HepG2 (cell line): ENCODE data around the gene CLEC5A. TPM values are rescaled to one million over a fixed set of nuclear protein-coding genes. Genes with fewer than 3 reads are reported as not detected.

Source experiments
- ATAC-seq: fragments of 200-7000 bp; cut with Tn5 transposase; 3 replicates; pipeline ENCODE4 v1.9.1; 2020; ENCODE audit warnings: mild to moderate bottlenecking, moderate library complexity
- BruUV-seq: library from RNA; stranded (reverse); fragments of 400-500 nt; replicated peaks from 2 replicates; lab custom pipeline; 2021; lab: Mats Ljungman, UMichigan
- CTCF ChIA-PET: fragments of 300-600 bp; formaldehyde crosslinking; extraction: SDS; loops from one replicate; lab custom pipeline; 2021; ENCODE audit warnings: low total read pairs, inconsistent platforms, low intra/inter-chr PET ratio; lab: Yijun Ruan, JAX
- POLR2A ChIA-PET: fragments of 350-600 bp; sonication (Branson Sonifier 250); formaldehyde crosslinking; loops from one replicate; lab custom pipeline; 2020; ENCODE audit warnings: antibody characterized with exemption, inconsistent platforms; lab: Yijun Ruan, JAX
- DNase-seq: peaks from one replicate; pipeline ENCODE4 v3.0.0-alpha.2; 2015; ENCODE audit warnings: low spot score
- FAIRE-seq: peaks from 3 replicates; lab custom pipeline; 2011; peaks lifted over from hg19 to GRCh38; lab: Jason Lieb, UNC
- H2AFZ ChIP-seq: one replicate; pipeline ENCODE4 v1.6.1; 2011; ENCODE audit warnings: low read length, inconsistent platforms
- H3K27ac ChIP-seq: fragments of 300-600 bp; 3 replicates; pipeline ENCODE4 v1.8.0; 2011; ENCODE audit warnings: mixed run types, mild to moderate bottlenecking, mixed read lengths, low read length, inconsistent platforms; ENCODE audit not compliant: insufficient read depth; ENCODE audit errors: extremely low read length
- H3K27me3 ChIP-seq, 2 experiments: fragments of 200-600 bp in 1 of 2; 2 replicates in 1 of 2; 3 replicates in 1 of 2; pipeline versions ENCODE4 v1.6.0 to v1.8.0; 2011; ENCODE audit warnings: low read length in 2 of 2, mild to moderate bottlenecking in 2 of 2, moderate library complexity in 2 of 2, inconsistent platforms in 1 of 2; ENCODE audit not compliant: insufficient read depth in 2 of 2, control insufficient read depth in 1 of 2
- H3K36me3 ChIP-seq, 2 experiments: fragments of 200-600 bp in 1 of 2; replicated peaks in 1 of 2; 2 replicates in 1 of 2; 3 replicates in 1 of 2; pipeline versions ENCODE4 v1.5.1 to v1.8.0; 2011; ENCODE audit warnings: low read length in 2 of 2, inconsistent platforms in 1 of 2; ENCODE audit not compliant: insufficient read depth in 2 of 2, control insufficient read depth in 1 of 2
- H3K4me1 ChIP-seq: 2 replicates; pipeline ENCODE4 v1.5.1; 2012; ENCODE audit warnings: low read length, inconsistent platforms; ENCODE audit not compliant: insufficient read depth
- H3K4me2 ChIP-seq: 2 replicates; pipeline ENCODE4 v1.6.0; 2011; ENCODE audit warnings: low read depth, low read length, inconsistent platforms
- H3K4me3 ChIP-seq, 3 experiments: fragments of 200-600 bp in 1 of 3; sonication (generic), shearing (Covaris generic) in 1 of 3; replicated peaks in 1 of 3; 2 replicates each; pipeline ENCODE4 v1.5.1; 2011 to 2016; ENCODE audit warnings: low read length in 3 of 3, inconsistent platforms in 2 of 3, low read depth in 2 of 3, mild to moderate bottlenecking in 2 of 3, control low read depth in 1 of 3, mixed read lengths in 1 of 3; ENCODE audit not compliant: insufficient read depth in 1 of 3
- H3K79me2 ChIP-seq: one replicate; pipeline ENCODE4 v1.6.1; 2011; ENCODE audit warnings: low read length, inconsistent platforms; ENCODE audit not compliant: insufficient read depth
- H3K9ac ChIP-seq: 2 replicates; pipeline ENCODE4 v1.6.0; 2011; ENCODE audit warnings: mild to moderate bottlenecking, low read depth, low read length, inconsistent platforms; ENCODE audit not compliant: insufficient read depth
- H3K9me3 ChIP-seq: 2 replicates; pipeline ENCODE4 v1.5.1; 2012; ENCODE audit warnings: mild to moderate bottlenecking, low read length
- H4K20me1 ChIP-seq: 2 replicates; pipeline ENCODE4 v1.6.0; 2011; ENCODE audit warnings: inconsistent platforms, mild to moderate bottlenecking, low read length, moderate library complexity; ENCODE audit not compliant: insufficient read depth
- CHD4 ChIP-seq: fragments of 200-600 bp; sonication (generic); IDR thresholded peaks from 2 replicates; pipeline ENCODE4 v1.7.0; 2017; ENCODE audit warnings: mild to moderate bottlenecking, low read length, borderline replicate concordance
- KMT2A ChIP-seq: sonication (generic); formaldehyde crosslinking; IDR thresholded peaks from 2 replicates; pipeline ENCODE4 v1.4.0; 2020; ENCODE audit warnings: missing genetic modification reagents
- MED8 ChIP-seq: sonication (generic); formaldehyde crosslinking; IDR thresholded peaks from 2 replicates; pipeline ENCODE4 v1.8.1; 2023; ENCODE audit warnings: mild to moderate bottlenecking, missing genetic modification reagents; ENCODE audit not compliant: insufficient replicate concordance
- ZNF432 ChIP-seq: sonication (generic); formaldehyde crosslinking; IDR thresholded peaks from 2 replicates; pipeline ENCODE4 v1.5.0; 2020; ENCODE audit warnings: missing genetic modification reagents, mild to moderate bottlenecking, borderline replicate concordance
- ZNF572 ChIP-seq: sonication (generic); formaldehyde crosslinking; IDR thresholded peaks from 2 replicates; pipeline ENCODE4 v1.5.1; 2020; ENCODE audit warnings: mild to moderate bottlenecking, missing genetic modification reagents
- ZNF749 ChIP-seq: sonication (generic); formaldehyde crosslinking; IDR thresholded peaks from 2 replicates; pipeline ENCODE4 v1.8.0; 2022; ENCODE audit warnings: mild to moderate bottlenecking, missing genetic modification reagents, moderate library complexity, borderline replicate concordance
- ZNF816 ChIP-seq: sonication (generic); formaldehyde crosslinking; IDR thresholded peaks from 2 replicates; pipeline ENCODE4 v1.8.0; 2022; ENCODE audit warnings: missing genetic modification reagents, mild to moderate bottlenecking, borderline replicate concordance
- WGBS: methylation state at CpG from one replicate; pipeline ENCODE4 v1.1.6; 2017; ENCODE audit warnings: low lambda C conversion rate; 5-methylcytosine and 5-hydroxymethylcytosine counted together
- in situ Hi-C: cut with HindIII; loops from 2 replicates; pipeline ENCODE4 v1.10.0; 2017; ENCODE audit warnings: low pct_unique_long_range_greater_than_20kb; ENCODE audit not compliant: extremely low pct_ligation_motif_present
- intact Hi-C: fragments of 100-400 bp; cut with micrococcal nuclease; formaldehyde crosslinking; loops from one replicate; pipeline ENCODE4 v1.10.0; 2022; ENCODE audit not compliant: unreplicated experiment
- polyA plus RNA-seq, 8 experiments: library from polyadenylated mRNA; depleted of rRNA in 3 of 8; stranded (reverse) in 7 of 8; unstranded in 1 of 8; fragments of >200 nt; fragmentation: Illumina TruSeq in 4 of 8; extraction: Trizol in 4 of 8; gene quantifications; 2 replicates each; pipeline versions ENCODE4 v1.2.1 to v1.2.3, GENCODE V29; 2011 to 2016; ENCODE audit warnings: low read depth in 4 of 8, missing spikeins in 1 of 8, mixed read lengths in 1 of 8; ENCODE audit not compliant: insufficient read depth in 1 of 8
- total RNA-seq, 5 experiments: library from RNA; depleted of rRNA; stranded (reverse); fragments of >200 nt; fragmentation: Illumina TruSeq; extraction: Trizol; gene quantifications; 2 replicates each; pipeline ENCODE4 v1.2.3, GENCODE V29; 2016; ENCODE audit warnings: low read depth in 1 of 5
- TF ChIP-seq, protein P1 (sequence below): sonication (generic); formaldehyde crosslinking; IDR thresholded peaks from 2 replicates; pipeline ENCODE4 v1.5.0; 2020; ENCODE audit warnings: mild to moderate bottlenecking, missing genetic modification reagents, moderate library complexity
- TF ChIP-seq, protein P2 (sequence below): sonication (generic); formaldehyde crosslinking; IDR thresholded peaks from 2 replicates; pipeline ENCODE4 v1.4.0; 2020; ENCODE audit warnings: missing genetic modification reagents
- TF ChIP-seq, protein P3 (sequence below), 2 experiments: fragments of 450-650 bp in 1 of 2; sonication (generic) in 1 of 2; formaldehyde crosslinking; IDR thresholded peaks; 2 replicates each; pipeline versions ENCODE4 v1.5.0 to v1.8.0; 2020 to 2022; ENCODE audit warnings: mild to moderate bottlenecking in 1 of 2, missing genetic modification reagents in 1 of 2

CLEC5A gene
- total and polyA plus RNA-seq, 2 of the 13 experiments (the other 11 are each of a cell fraction or from before 2014, with no cell fraction given) = not detected

DNA sequence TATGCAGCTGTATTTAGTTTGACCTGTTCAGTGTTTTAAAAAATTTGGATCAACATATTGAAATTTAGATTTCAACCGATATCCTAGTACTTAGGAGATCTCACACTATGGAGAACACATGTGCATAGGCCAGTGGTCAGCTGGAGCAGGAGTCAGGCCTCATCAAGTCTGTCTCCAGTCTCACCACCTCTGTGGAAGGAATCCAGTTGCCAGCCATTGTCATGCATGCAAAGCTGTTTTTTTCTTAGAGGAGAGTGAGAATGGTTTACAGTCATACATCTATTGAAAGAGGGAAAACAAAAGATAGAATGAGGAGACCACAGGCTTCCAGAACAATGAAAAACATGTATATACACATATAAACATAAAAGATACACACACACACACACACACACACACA, 7.6 kb upstream of the CLEC5A start:
- no TSS peak for BruUV-seq
- TF ChIP-seq, protein P1, sequence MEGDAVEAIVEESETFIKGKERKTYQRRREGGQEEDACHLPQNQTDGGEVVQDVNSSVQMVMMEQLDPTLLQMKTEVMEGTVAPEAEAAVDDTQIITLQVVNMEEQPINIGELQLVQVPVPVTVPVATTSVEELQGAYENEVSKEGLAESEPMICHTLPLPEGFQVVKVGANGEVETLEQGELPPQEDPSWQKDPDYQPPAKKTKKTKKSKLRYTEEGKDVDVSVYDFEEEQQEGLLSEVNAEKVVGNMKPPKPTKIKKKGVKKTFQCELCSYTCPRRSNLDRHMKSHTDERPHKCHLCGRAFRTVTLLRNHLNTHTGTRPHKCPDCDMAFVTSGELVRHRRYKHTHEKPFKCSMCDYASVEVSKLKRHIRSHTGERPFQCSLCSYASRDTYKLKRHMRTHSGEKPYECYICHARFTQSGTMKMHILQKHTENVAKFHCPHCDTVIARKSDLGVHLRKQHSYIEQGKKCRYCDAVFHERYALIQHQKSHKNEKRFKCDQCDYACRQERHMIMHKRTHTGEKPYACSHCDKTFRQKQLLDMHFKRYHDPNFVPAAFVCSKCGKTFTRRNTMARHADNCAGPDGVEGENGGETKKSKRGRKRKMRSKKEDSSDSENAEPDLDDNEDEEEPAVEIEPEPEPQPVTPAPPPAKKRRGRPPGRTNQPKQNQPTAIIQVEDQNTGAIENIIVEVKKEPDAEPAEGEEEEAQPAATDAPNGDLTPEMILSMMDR = no peak
- TF ChIP-seq ZNF572 (CRISPR knock-in tag) (no peak), ZNF432 (CRISPR knock-in tag) (no peak), MED8 (no peak), ZNF816 (no peak), KMT2A (CRISPR knock-in tag) (no peak), CHD4 (no peak), ZNF749 (CRISPR knock-in tag) (no peak)
- TF ChIP-seq, protein P2, sequence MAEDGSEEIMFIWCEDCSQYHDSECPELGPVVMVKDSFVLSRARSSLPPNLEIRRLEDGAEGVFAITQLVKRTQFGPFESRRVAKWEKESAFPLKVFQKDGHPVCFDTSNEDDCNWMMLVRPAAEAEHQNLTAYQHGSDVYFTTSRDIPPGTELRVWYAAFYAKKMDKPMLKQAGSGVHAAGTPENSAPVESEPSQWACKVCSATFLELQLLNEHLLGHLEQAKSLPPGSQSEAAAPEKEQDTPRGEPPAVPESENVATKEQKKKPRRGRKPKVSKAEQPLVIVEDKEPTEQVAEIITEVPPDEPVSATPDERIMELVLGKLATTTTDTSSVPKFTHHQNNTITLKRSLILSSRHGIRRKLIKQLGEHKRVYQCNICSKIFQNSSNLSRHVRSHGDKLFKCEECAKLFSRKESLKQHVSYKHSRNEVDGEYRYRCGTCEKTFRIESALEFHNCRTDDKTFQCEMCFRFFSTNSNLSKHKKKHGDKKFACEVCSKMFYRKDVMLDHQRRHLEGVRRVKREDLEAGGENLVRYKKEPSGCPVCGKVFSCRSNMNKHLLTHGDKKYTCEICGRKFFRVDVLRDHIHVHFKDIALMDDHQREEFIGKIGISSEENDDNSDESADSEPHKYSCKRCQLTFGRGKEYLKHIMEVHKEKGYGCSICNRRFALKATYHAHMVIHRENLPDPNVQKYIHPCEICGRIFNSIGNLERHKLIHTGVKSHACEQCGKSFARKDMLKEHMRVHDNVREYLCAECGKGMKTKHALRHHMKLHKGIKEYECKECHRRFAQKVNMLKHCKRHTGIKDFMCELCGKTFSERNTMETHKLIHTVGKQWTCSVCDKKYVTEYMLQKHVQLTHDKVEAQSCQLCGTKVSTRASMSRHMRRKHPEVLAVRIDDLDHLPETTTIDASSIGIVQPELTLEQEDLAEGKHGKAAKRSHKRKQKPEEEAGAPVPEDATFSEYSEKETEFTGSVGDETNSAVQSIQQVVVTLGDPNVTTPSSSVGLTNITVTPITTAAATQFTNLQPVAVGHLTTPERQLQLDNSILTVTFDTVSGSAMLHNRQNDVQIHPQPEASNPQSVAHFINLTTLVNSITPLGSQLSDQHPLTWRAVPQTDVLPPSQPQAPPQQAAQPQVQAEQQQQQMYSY = no peak
- TF ChIP-seq, protein P3, sequence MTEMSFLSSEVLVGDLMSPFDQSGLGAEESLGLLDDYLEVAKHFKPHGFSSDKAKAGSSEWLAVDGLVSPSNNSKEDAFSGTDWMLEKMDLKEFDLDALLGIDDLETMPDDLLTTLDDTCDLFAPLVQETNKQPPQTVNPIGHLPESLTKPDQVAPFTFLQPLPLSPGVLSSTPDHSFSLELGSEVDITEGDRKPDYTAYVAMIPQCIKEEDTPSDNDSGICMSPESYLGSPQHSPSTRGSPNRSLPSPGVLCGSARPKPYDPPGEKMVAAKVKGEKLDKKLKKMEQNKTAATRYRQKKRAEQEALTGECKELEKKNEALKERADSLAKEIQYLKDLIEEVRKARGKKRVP (CRISPR knock-in tag; IDR thresholded peaks at IDR 0.05) = no peak
- no peaks in the 10 kb centered on the region for H3K36me3 ChIP-seq
- in situ Hi-C loops = no loop called here
- no peaks in the 10 kb centered on the region for H3K4me1 ChIP-seq
- WGBS = 0% methylated on average over 1 of the region's 1 CpG
- H3K9me3 ChIP-seq = no peaks in the 10 kb centered on the region
- H4K20me1 ChIP-seq = no peaks in the 10 kb centered on the region
- intact Hi-C loops = no loop called here
- no peaks in the 10 kb centered on the region for H3K79me2 ChIP-seq
- FAIRE-seq = no peak
- no peaks in the 10 kb centered on the region for H3K27me3 ChIP-seq
- no peak overlapping the region for H3K4me3 ChIP-seq
- no peak overlapping the region for H2AFZ ChIP-seq
- POLR2A ChIA-PET = no interaction called here
- no peak overlapping the region for H3K9ac ChIP-seq
- CTCF ChIA-PET = no interaction called here
- no peak overlapping the region for H3K27ac ChIP-seq
- H3K4me2 ChIP-seq = no peak overlapping the region
- ATAC-seq = no peak
- DNase-seq = no peak
